ENCODE measurements around the gene CELSR1. TPM values are rescaled to one million over a fixed set of nuclear protein-coding genes. Genes with fewer than 3 reads are reported as not detected.

Gene CELSR1
- total and polyA plus RNA-seq, 2 donors (not counting 1 experiment from before 2014, with no cell fraction given), result 30.2 to 34.8 TPM

- DNase-seq (no peak), ATAC-seq (ENCODE audit: low read depth) (no peak)
- H3K4me2 ChIP-seq (replicated peaks; ENCODE audit: low read depth, low read length, poor library complexity, severe bottlenecking), result no peak overlapping the region
- no peak overlapping the region for H3K4me3 ChIP-seq (ENCODE audit: control extremely low read depth in 1 of 5, extremely low read depth in 1 of 5, insufficient read depth in 1 of 5, low read depth in 2 of 5, low read length in 4 of 5)
- H3K9me3 ChIP-seq (ENCODE audit: control extremely low read depth in 1 of 3, control insufficient read depth in 2 of 3, insufficient read depth in 1 of 3, low read length in 2 of 3), result no peaks in the 10 kb centered on the region
- H3K4me1 Mint-ChIP-seq, result peaks cover 5% of the 10 kb centered on the region
- no peaks in the 10 kb centered on the region for H3K9me3 Mint-ChIP-seq (ENCODE audit: insufficient read depth)
- no peak overlapping the region for H2AFZ ChIP-seq (ENCODE audit: insufficient read depth, low read depth, low read length, poor library complexity, severe bottlenecking)
- TF ChIP-seq EZH2 (IDR thresholded peaks at IDR 0.05; ENCODE audit: borderline replicate concordance, insufficient read depth, low read depth, low read length, poor library complexity, severe bottlenecking) (no peak), CTCF (IDR thresholded peaks at IDR 0.05) (no peak)
- H3K27me3 ChIP-seq (replicated peaks in 1 of 4; ENCODE audit: control extremely low read depth in 1 of 4, control insufficient read depth in 3 of 4, insufficient read depth in 4 of 4, low read length in 3 of 4), result peaks cover 0 to 14% (median 0%) of the 10 kb centered on the region in 4 experiments
- no peaks in the 10 kb centered on the region for H4K20me1 ChIP-seq (ENCODE audit: control insufficient read depth, insufficient read depth, low read length, poor library complexity, severe bottlenecking)
- H3K4me1 ChIP-seq (ENCODE audit: control insufficient read depth in 2 of 2, insufficient read depth in 2 of 2, low read length in 2 of 2), result no peaks in the 10 kb centered on the region
- POLR2A ChIA-PET, result no interaction called here
- intact Hi-C loops (cut with micrococcal nuclease), result no loop called here
- H3K27ac ChIP-seq (ENCODE audit: low read length in 2 of 2), result no peak overlapping the region
- H3K79me2 ChIP-seq (ENCODE audit: control insufficient read depth, insufficient read depth, low read length), result no peaks in the 10 kb centered on the region
- 86% methylated on average over 16 of the region's 16 CpGs for WGBS (ENCODE audit: insufficient coverage)
- H3K4me3 Mint-ChIP-seq, result no peak overlapping the region
- no peak overlapping the region for H3K27ac Mint-ChIP-seq
- CTCF ChIA-PET, result no interaction called here
- H3K9ac ChIP-seq (ENCODE audit: low read length), result no peak overlapping the region
- H3K36me3 ChIP-seq (replicated peaks in 1 of 2; ENCODE audit: control extremely low read depth in 1 of 2, control insufficient read depth in 1 of 2, extremely low read depth in 1 of 2, insufficient read depth in 2 of 2, low read length in 1 of 2), result no peaks in the 10 kb centered on the region
- peaks cover 18% of the 10 kb centered on the region for H3K27me3 Mint-ChIP-seq
Observed at GRCh38 chr22:46452195-46453005, 85.0 kb downstream of the CELSR1 start.

- TF ChIP-seq CTCF (IDR thresholded peaks at IDR 0.05) (no peak), EZH2 (IDR thresholded peaks at IDR 0.05; ENCODE audit: borderline replicate concordance, insufficient read depth, low read depth, low read length, poor library complexity, severe bottlenecking) (no peak)
- H3K36me3 ChIP-seq (replicated peaks in 1 of 2; ENCODE audit: control extremely low read depth in 1 of 2, control insufficient read depth in 1 of 2, extremely low read depth in 1 of 2, insufficient read depth in 2 of 2, low read length in 1 of 2), result no peaks in the 10 kb centered on the region
- no peaks in the 10 kb centered on the region for H3K79me2 ChIP-seq (ENCODE audit: control insufficient read depth, insufficient read depth, low read length)
- H3K4me1 ChIP-seq (ENCODE audit: control insufficient read depth in 2 of 2, insufficient read depth in 2 of 2, low read length in 2 of 2), result no peaks in the 10 kb centered on the region
- DNase-seq (no peak), ATAC-seq (ENCODE audit: low read depth) (no peak)
- H3K4me2 ChIP-seq (replicated peaks; ENCODE audit: low read depth, low read length, poor library complexity, severe bottlenecking), result no peak overlapping the region
- no peaks in the 10 kb centered on the region for H4K20me1 ChIP-seq (ENCODE audit: control insufficient read depth, insufficient read depth, low read length, poor library complexity, severe bottlenecking)
- H3K9ac ChIP-seq (ENCODE audit: low read length), result no peak overlapping the region
- no peak overlapping the region for H3K4me3 Mint-ChIP-seq
- ChIA-PET CTCF (no interaction called here), POLR2A (no interaction called here)
- peaks cover 15% of the 10 kb centered on the region for H3K27me3 Mint-ChIP-seq
- H3K27ac Mint-ChIP-seq, result no peak overlapping the region
- intact Hi-C loops (cut with micrococcal nuclease), result no loop called here
- H3K9me3 ChIP-seq (ENCODE audit: control extremely low read depth in 1 of 3, control insufficient read depth in 2 of 3, insufficient read depth in 1 of 3, low read length in 2 of 3), result no peaks in the 10 kb centered on the region
- no peaks in the 10 kb centered on the region for H3K9me3 Mint-ChIP-seq (ENCODE audit: insufficient read depth)
- WGBS (ENCODE audit: insufficient coverage), result 96% methylated on average over 12 of the region's 12 CpGs
- peaks cover 5% of the 10 kb centered on the region for H3K4me1 Mint-ChIP-seq
- peaks cover 0 to 10% (median 0%) of the 10 kb centered on the region in 4 experiments for H3K27me3 ChIP-seq (replicated peaks in 1 of 4; ENCODE audit: control extremely low read depth in 1 of 4, control insufficient read depth in 3 of 4, insufficient read depth in 4 of 4, low read length in 3 of 4)
- H3K27ac ChIP-seq (ENCODE audit: low read length in 2 of 2), result no peak overlapping the region
- H3K4me3 ChIP-seq (ENCODE audit: control extremely low read depth in 1 of 5, extremely low read depth in 1 of 5, insufficient read depth in 1 of 5, low read depth in 2 of 5, low read length in 4 of 5), result no peak overlapping the region
- no peak overlapping the region for H2AFZ ChIP-seq (ENCODE audit: insufficient read depth, low read depth, low read length, poor library complexity, severe bottlenecking)
Observed at GRCh38 chr22:46451741-46452140, 85.7 kb downstream of the CELSR1 start.
